H1 (cell line): ENCODE results near the gene NTN1. TPM values are rescaled to one million over a fixed set of nuclear protein-coding genes. Genes with fewer than 3 reads are reported as not detected.

ENCODE experiments used
- CTCF ChIA-PET: fragments of 300-600 bp; sonication (Branson Sonifier 250); formaldehyde crosslinking; loops from one replicate; lab custom pipeline; 2021; ENCODE audit not compliant: partially characterized antibody; lab: Charles Lee
- POLR2A ChIA-PET: fragments of 300-600 bp; sonication (Branson Sonifier 250); formaldehyde crosslinking; loops from one replicate; lab custom pipeline; 2021; ENCODE audit warnings: inconsistent platforms; ENCODE audit not compliant: partially characterized antibody; lab: Charles Lee
- DNase-seq, 2 experiments: peaks; one replicate each; pipeline versions ENCODE4 v3.0.0 to v3.0.0-alpha.2; 2010 to 2022; ENCODE audit warnings: low spot score in 2 of 2, low read depth in 1 of 2, mixed read lengths in 1 of 2
- FAIRE-seq: peaks from 2 replicates; lab custom pipeline; 2011; peaks lifted over from hg19 to GRCh38; lab: Jason Lieb, UNC
- H2AFZ ChIP-seq: 2 replicates; pipeline ENCODE4 v1.8.1; 2012; ENCODE audit warnings: low read length, inconsistent platforms
- H2AK5ac ChIP-seq: 2 replicates; pipeline ENCODE4 v1.6.1; 2013; ENCODE audit warnings: low read depth, low read length
- H2BK120ac ChIP-seq: replicated peaks from 2 replicates; pipeline ENCODE3; 2013; ENCODE audit warnings: low read depth, low read length, inconsistent platforms
- H2BK12ac ChIP-seq: 2 replicates; pipeline ENCODE4 v1.6.1; 2013; ENCODE audit warnings: low read depth, low read length
- H2BK15ac ChIP-seq: 2 replicates; pipeline ENCODE4 v1.6.1; 2013; ENCODE audit warnings: low read length
- H2BK20ac ChIP-seq: 2 replicates; pipeline ENCODE4 v1.6.1; 2013; ENCODE audit warnings: low read length
- H2BK5ac ChIP-seq: 2 replicates; pipeline ENCODE4 v1.6.1; 2013; ENCODE audit warnings: low read depth, low read length
- H3K14ac ChIP-seq: 2 replicates; pipeline ENCODE4 v1.6.1; 2013; ENCODE audit warnings: inconsistent platforms; ENCODE audit not compliant: insufficient read length
- H3K18ac ChIP-seq: 2 replicates; pipeline ENCODE4 v1.6.1; 2013; ENCODE audit warnings: low read length; ENCODE audit errors: extremely low read depth
- H3K23ac ChIP-seq: 2 replicates; pipeline ENCODE4 v1.6.1; 2013; ENCODE audit warnings: inconsistent platforms; ENCODE audit not compliant: insufficient read length
- H3K23me2 ChIP-seq: 2 replicates; pipeline ENCODE4 v1.6.1; 2013; ENCODE audit warnings: low read depth, low read length
- H3K27ac ChIP-seq: 2 replicates; pipeline ENCODE4 v1.6.1; 2011; ENCODE audit warnings: low read depth, low read length, inconsistent platforms
- H3K27me3 ChIP-seq, 4 experiments: replicated peaks in 1 of 4; 1 replicate in 1 of 4; 2 replicates in 3 of 4; pipeline versions ENCODE4 v1.6.1 to v1.8.1; 2011 to 2013; ENCODE audit warnings: low read length in 3 of 4, mild to moderate bottlenecking in 3 of 4, inconsistent platforms in 2 of 4, mixed read lengths in 2 of 4, moderate library complexity in 1 of 4; ENCODE audit not compliant: control insufficient read depth in 3 of 4, insufficient read depth in 3 of 4; ENCODE audit errors: extremely low read depth in 1 of 4
- H3K36me3 ChIP-seq, 4 experiments: 2 replicates each; pipeline versions ENCODE4 v1.6.1 to v1.8.1; 2011 to 2013; ENCODE audit warnings: mild to moderate bottlenecking in 4 of 4, low read length in 3 of 4, moderate library complexity in 2 of 4, control low read depth in 1 of 4, inconsistent platforms in 1 of 4; ENCODE audit not compliant: insufficient read depth in 4 of 4, control insufficient read depth in 2 of 4
- H3K4ac ChIP-seq: replicated peaks from 2 replicates; pipeline ENCODE3; 2013; ENCODE audit warnings: low read length, low read depth, mixed read lengths, inconsistent platforms; ENCODE audit not compliant: insufficient read length
- H3K4me1 ChIP-seq, 4 experiments: replicated peaks in 1 of 4; 1 replicate in 1 of 4; 2 replicates in 3 of 4; pipeline versions ENCODE4 v1.6.1 to v1.8.1; 2011 to 2013; ENCODE audit warnings: low read length in 3 of 4, inconsistent platforms in 2 of 4, mixed read lengths in 1 of 4; ENCODE audit not compliant: insufficient read depth in 4 of 4, control insufficient read depth in 3 of 4
- H3K4me2 ChIP-seq, 2 experiments: 2 replicates each; pipeline versions ENCODE4 v1.6.1 to v1.8.1; 2011 to 2013; ENCODE audit warnings: low read depth in 2 of 2, low read length in 2 of 2, control low read depth in 1 of 2, inconsistent platforms in 1 of 2, mild to moderate bottlenecking in 1 of 2; ENCODE audit not compliant: insufficient read depth in 1 of 2
- H3K4me3 ChIP-seq, 4 experiments: fragments of 200-600, 300-600 bp in 1 of 4; sonication (generic), shearing (Covaris generic), sonication (Bioruptor Twin) in 1 of 4; 2 replicates each; pipeline versions ENCODE4 v1.5.1 to v1.8.1; 2011 to 2016; ENCODE audit warnings: low read length in 4 of 4, low read depth in 3 of 4, control low read depth in 2 of 4, inconsistent platforms in 2 of 4, mild to moderate bottlenecking in 2 of 4, mixed read lengths in 1 of 4, moderate library complexity in 1 of 4; ENCODE audit not compliant: insufficient read depth in 2 of 4; ENCODE audit errors: extremely low read depth in 1 of 4
- H3K56ac ChIP-seq: replicated peaks from 2 replicates; pipeline ENCODE3; 2013; ENCODE audit warnings: low read depth, mild to moderate bottlenecking, mixed read lengths, low read length, inconsistent platforms; ENCODE audit not compliant: insufficient read length
- H3K79me1 ChIP-seq: 2 replicates; pipeline ENCODE4 v1.6.1; 2013; ENCODE audit warnings: low read depth, low read length, control low read depth
- H3K79me2 ChIP-seq, 2 experiments: 2 replicates each; pipeline versions ENCODE4 v1.6.1 to v1.8.1; 2012 to 2013; ENCODE audit warnings: low read length in 2 of 2, mild to moderate bottlenecking in 2 of 2, inconsistent platforms in 1 of 2; ENCODE audit not compliant: insufficient read depth in 2 of 2, control insufficient read depth in 1 of 2
- H3K9ac ChIP-seq, 4 experiments: replicated peaks in 1 of 4; 1 replicate in 1 of 4; 2 replicates in 3 of 4; pipeline versions ENCODE4 v1.6.1 to v1.8.1; 2011 to 2013; ENCODE audit warnings: low read depth in 3 of 4, low read length in 3 of 4, control low read depth in 2 of 4, mild to moderate bottlenecking in 2 of 4, moderate library complexity in 2 of 4, inconsistent platforms in 1 of 4; ENCODE audit errors: extremely low read depth in 1 of 4
- H3K9me3 ChIP-seq, 2 experiments: 2 replicates each; pipeline versions ENCODE4 v1.6.1 to v1.8.1; 2012 to 2013; ENCODE audit warnings: mild to moderate bottlenecking in 2 of 2, moderate library complexity in 2 of 2, control low read depth in 1 of 2, inconsistent platforms in 1 of 2, low read depth in 1 of 2, low read length in 1 of 2, mixed read lengths in 1 of 2; ENCODE audit not compliant: insufficient read depth in 2 of 2
- H4K20me1 ChIP-seq, 2 experiments: replicated peaks in 1 of 2; 2 replicates each; pipeline versions ENCODE3 to v1.8.1; 2011 to 2013; ENCODE audit warnings: inconsistent platforms in 2 of 2, low read length in 2 of 2, mild to moderate bottlenecking in 1 of 2; ENCODE audit not compliant: insufficient read depth in 2 of 2, control insufficient read depth in 1 of 2
- H4K5ac ChIP-seq: 2 replicates; pipeline ENCODE4 v1.6.1; 2013; ENCODE audit warnings: low read length, low read depth, mixed read lengths, inconsistent platforms; ENCODE audit not compliant: insufficient read length
- H4K8ac ChIP-seq: 2 replicates; pipeline ENCODE4 v1.8.0; 2013; ENCODE audit warnings: mild to moderate bottlenecking, moderate library complexity, low read length, inconsistent platforms; ENCODE audit not compliant: insufficient read depth; ENCODE audit errors: extremely low read depth
- H4K91ac ChIP-seq: replicated peaks from 2 replicates; pipeline ENCODE3; 2013; ENCODE audit warnings: low read length, mixed read lengths, inconsistent platforms; ENCODE audit not compliant: insufficient read length
- CHD2 ChIP-seq: IDR thresholded peaks from 2 replicates; pipeline ENCODE4 v1.6.1; 2012; ENCODE audit warnings: low read length, improper control_type of control experiment
- EP300 ChIP-seq, 2 experiments: IDR thresholded peaks; 1 replicate in 1 of 2; 2 replicates in 1 of 2; pipeline ENCODE4 v1.6.1; 2011 to 2012; ENCODE audit warnings: low read depth in 2 of 2, low read length in 2 of 2, mild to moderate bottlenecking in 2 of 2, borderline replicate concordance in 1 of 2, inconsistent platforms in 1 of 2, moderate library complexity in 1 of 2
- KDM5A ChIP-seq: fragments of 200-600 bp; IDR thresholded peaks from 2 replicates; pipeline ENCODE4 v1.7.1; 2012; ENCODE audit warnings: mild to moderate bottlenecking, low read length, inconsistent platforms, mixed read lengths
- RFX5 ChIP-seq: IDR thresholded peaks from 2 replicates; pipeline ENCODE4 v1.6.1; 2011; ENCODE audit warnings: low read depth, low read length, improper control_type of control experiment, borderline replicate concordance
- TAF1 ChIP-seq: IDR thresholded peaks from 2 replicates; pipeline ENCODE4 v1.6.1; 2011; ENCODE audit warnings: mild to moderate bottlenecking, low read depth, low read length
- TAF7 ChIP-seq: optimal IDR thresholded peaks from 2 replicates; pipeline ENCODE3; 2011; ENCODE audit warnings: low read depth, mild to moderate bottlenecking, inconsistent platforms, low read length, moderate library complexity, borderline replicate concordance
- TEAD4 ChIP-seq: IDR thresholded peaks from 2 replicates; pipeline ENCODE4 v1.6.1; 2012; ENCODE audit warnings: low read depth, low read length, inconsistent platforms, mixed read lengths
- WGBS, 2 experiments: shearing (Covaris generic) in 1 of 2; methylation state at CpG; one replicate each; pipeline versions ENCODE4 v1.1.6 to v1.1.7; 2013 to 2015; ENCODE audit warnings: low lambda C conversion rate in 2 of 2, mixed read lengths in 2 of 2, inconsistent platforms in 1 of 2, low coverage in 1 of 2, missing lambda C conversion rate in 1 of 2; ENCODE audit not compliant: insufficient replicate concordance in 2 of 2, insufficient coverage in 1 of 2, insufficient read length in 1 of 2; ENCODE audit errors: extremely low coverage in 1 of 2, missing lambda C conversion rate in 1 of 2; 5-methylcytosine and 5-hydroxymethylcytosine counted together
- polyA plus RNA-seq, 7 experiments: library from polyadenylated mRNA; depleted of rRNA in 3 of 7; stranded (reverse) in 5 of 7; unstranded in 2 of 7; fragments of >200 nt in 5 of 7; fragments of 200-250 nt in 2 of 7; gene quantifications; 1 replicate in 5 of 7; 2 replicates in 1 of 7; 4 replicates in 1 of 7; pipeline versions ENCODE4 v1.2.1 to v1.2.3, GENCODE V29; 2011 to 2013; ENCODE audit warnings: missing spikeins in 2 of 7, mixed read lengths in 2 of 7
- total RNA-seq: library from RNA; stranded (reverse); fragmentation: NEBNext Ultra II Directional; extraction: Animal tissue kit (Norgen Biotek cat#: 25700); gene quantifications from 2 replicates; pipeline ENCODE4 v1.2.1, GENCODE V29; 2021

Gene NTN1
- total and polyA plus RNA-seq, 2 of the 8 experiments (the other 6 are each of a cell fraction or from before 2014, with no cell fraction given): 2.0 to 2.3 TPM

DNA sequence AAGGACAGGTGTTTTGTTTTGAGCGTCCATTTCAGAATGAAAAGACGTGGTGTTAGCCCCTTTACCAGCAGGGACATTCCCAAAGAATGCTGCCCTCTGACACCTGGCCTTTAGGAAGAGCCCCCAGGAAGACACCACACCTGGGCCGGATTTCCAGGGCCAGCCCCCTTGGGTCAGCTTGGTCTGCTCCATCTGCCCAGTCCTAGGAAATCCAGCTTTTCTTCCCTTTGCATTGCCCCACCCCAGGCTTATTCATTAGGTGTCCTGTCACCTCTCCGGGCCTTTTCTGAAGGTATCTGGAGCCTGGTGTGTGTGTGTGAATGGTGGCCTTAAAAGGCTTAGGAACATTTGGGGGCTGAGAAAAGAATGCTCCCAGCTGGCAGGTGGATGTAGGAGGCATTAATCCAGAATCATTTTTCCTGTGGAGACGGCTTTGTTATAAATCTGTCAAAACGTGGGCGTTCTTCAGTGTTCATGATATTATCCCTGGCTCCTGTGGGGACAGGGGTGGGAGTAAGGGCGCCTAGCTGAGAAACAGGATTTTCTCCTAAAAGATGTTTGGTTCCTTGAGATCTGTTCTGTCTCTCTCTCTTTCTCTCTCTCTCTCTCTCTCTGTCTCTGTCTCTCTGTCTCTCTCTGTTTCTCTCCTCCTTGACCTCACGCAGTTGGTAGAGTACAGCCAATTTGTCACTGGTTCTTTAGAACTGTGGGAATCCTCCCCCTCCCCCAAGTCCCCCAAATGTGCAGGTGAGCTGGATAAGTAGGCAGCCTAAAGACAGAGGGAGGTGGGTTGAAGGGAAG is 84.0 kb downstream of the NTN1 start:
- FAIRE-seq: no peak
- H3K27me3 ChIP-seq: no peaks in the 10 kb centered on the region
- no peak for TF ChIP-seq EP300 (IDR thresholded peaks at IDR 0.05; ENCODE audit: borderline replicate concordance in 1 of 2, low read depth in 2 of 2, low read length in 2 of 2)
- TF ChIP-seq TAF7: no peak
- TF ChIP-seq TAF1: no peak
- no peak for TF ChIP-seq RFX5
- TF ChIP-seq TEAD4: no peak
- no peak for TF ChIP-seq KDM5A
- no peak for TF ChIP-seq CHD2
- TF ChIP-seq, all 59 proteins: peak for 0
- no peak overlapping the region for H3K4ac ChIP-seq
- no peak overlapping the region for H3K27ac ChIP-seq
- H4K8ac ChIP-seq: no peak overlapping the region
- no peaks in the 10 kb centered on the region for H3K23me2 ChIP-seq
- no peaks in the 10 kb centered on the region for H3K36me3 ChIP-seq
- DNase-seq: no peak
- no peak overlapping the region for H3K4me3 ChIP-seq
- 79% methylated on average over 9 of the region's 9 CpGs; no CpG with 5 or more reads in 1 of the 2 experiments for WGBS, 2 experiments
- no peak overlapping the region for H2BK20ac ChIP-seq
- no peaks in the 10 kb centered on the region; a peak in 1 of 4 replicates for H3K9me3 ChIP-seq
- H2AK5ac ChIP-seq: no peak overlapping the region
- CTCF ChIA-PET: interaction anchor here (0.6 to 2.3 kb wide), 4 partner anchors 10 to 110 kb away, joined by 3 to 8 read pairs (median 4); no protein-coding TSS in a partner anchor
- no peak overlapping the region for H3K23ac ChIP-seq
- no peak overlapping the region for H4K91ac ChIP-seq
- no peak overlapping the region for H3K9ac ChIP-seq
- no peak overlapping the region for H2BK120ac ChIP-seq
- H3K56ac ChIP-seq: no peak overlapping the region
- no peak overlapping the region for H4K5ac ChIP-seq
- H2AFZ ChIP-seq: no peak overlapping the region
- no peak overlapping the region for H2BK15ac ChIP-seq
- H4K20me1 ChIP-seq: no peaks in the 10 kb centered on the region
- 0 out of 2 replicates have a peak overlapping the region, but pooled peaks have one; percentile 7 for H2BK12ac ChIP-seq
- H3K4me2 ChIP-seq: no peak overlapping the region
- H3K79me2 ChIP-seq: no peaks in the 10 kb centered on the region
- H3K79me1 ChIP-seq: no peaks in the 10 kb centered on the region
- peak overlapping the region; percentile 4; the same call in 1 of the 2 replicates for H3K18ac ChIP-seq
- POLR2A ChIA-PET: interaction anchor here (0.6 kb wide), 3 partner anchors 19 to 234 kb away, joined by 3 to 4 read pairs (median 3); no protein-coding TSS in a partner anchor
- H3K4me1 ChIP-seq: peaks cover 0 to 12% (median under 1%) of the 10 kb centered on the region in 4 experiments; a peak in 4 of 7 replicates
- H3K14ac ChIP-seq: no peak overlapping the region
- no peak overlapping the region for H2BK5ac ChIP-seq
